Trophoblast cell (in vitro differentiated cells and primary cell): ENCODE measurements around the gene IDH3G.

Source experiments
- DNase-seq, 2 donors: peaks; one replicate each; pipeline ENCODE4 v3.0.0-alpha.2; 2016
- H2AFZ ChIP-seq: 2 replicates; pipeline ENCODE4 v1.6.1; 2013; ENCODE audit warnings: low read length, moderate library complexity, mild to moderate bottlenecking; ENCODE audit not compliant: insufficient read depth, poor library complexity
- H2AK5ac ChIP-seq: 2 replicates; pipeline ENCODE4 v1.6.1; 2013; ENCODE audit warnings: mild to moderate bottlenecking, low read length
- H2BK120ac ChIP-seq: 2 replicates; pipeline ENCODE4 v1.6.1; 2013; ENCODE audit warnings: low read length, mild to moderate bottlenecking, moderate library complexity; ENCODE audit not compliant: insufficient read depth, poor library complexity
- H2BK12ac ChIP-seq: 2 replicates; pipeline ENCODE4 v1.6.1; 2013; ENCODE audit warnings: mild to moderate bottlenecking, low read length, moderate library complexity
- H2BK5ac ChIP-seq: 2 replicates; pipeline ENCODE4 v1.6.1; 2013; ENCODE audit warnings: low read length, low read depth, moderate library complexity, mild to moderate bottlenecking; ENCODE audit not compliant: poor library complexity
- H3K14ac ChIP-seq: 2 replicates; pipeline ENCODE4 v1.6.1; 2013; ENCODE audit warnings: mild to moderate bottlenecking, low read length
- H3K18ac ChIP-seq: 2 replicates; pipeline ENCODE4 v1.6.1; 2013; ENCODE audit warnings: mild to moderate bottlenecking, low read length
- H3K23ac ChIP-seq: 2 replicates; pipeline ENCODE4 v1.6.1; 2013; ENCODE audit warnings: low read length
- H3K27ac ChIP-seq: 2 replicates; pipeline ENCODE4 v1.5.1; 2013; ENCODE audit warnings: low read depth, mild to moderate bottlenecking, inconsistent platforms, low read length, moderate library complexity
- H3K27me3 ChIP-seq: 2 replicates; pipeline ENCODE4 v1.6.1; 2013; ENCODE audit warnings: inconsistent platforms, mild to moderate bottlenecking, low read length, moderate library complexity; ENCODE audit not compliant: insufficient read depth
- H3K36me3 ChIP-seq, 2 experiments: 1 replicate in 1 of 2; 2 replicates in 1 of 2; pipeline ENCODE4 v1.6.1; 2013; ENCODE audit warnings: low read length in 2 of 2, mild to moderate bottlenecking in 2 of 2, moderate library complexity in 1 of 2; ENCODE audit not compliant: insufficient read depth in 2 of 2, control insufficient read depth in 1 of 2
- H3K4ac ChIP-seq: 2 replicates; pipeline ENCODE4 v1.6.1; 2013; ENCODE audit warnings: low read depth, mild to moderate bottlenecking, low read length, moderate library complexity
- H3K4me1 ChIP-seq, 2 experiments: 1 replicate in 1 of 2; 2 replicates in 1 of 2; pipeline ENCODE4 v1.6.1; 2013; ENCODE audit warnings: low read length in 2 of 2, mild to moderate bottlenecking in 2 of 2, moderate library complexity in 1 of 2; ENCODE audit not compliant: insufficient read depth in 2 of 2, control insufficient read depth in 1 of 2
- H3K4me2 ChIP-seq: 2 replicates; pipeline ENCODE4 v1.6.1; 2013; ENCODE audit warnings: inconsistent platforms, mild to moderate bottlenecking, low read length, moderate library complexity
- H3K4me3 ChIP-seq: 2 replicates; pipeline ENCODE4 v1.5.1; 2013; ENCODE audit warnings: mild to moderate bottlenecking, low read depth, low read length, inconsistent platforms
- H3K79me1 ChIP-seq: one replicate; pipeline ENCODE4 v1.6.1; 2013; ENCODE audit warnings: low read length
- H3K79me2 ChIP-seq: 2 replicates; pipeline ENCODE4 v1.6.1; 2013; ENCODE audit warnings: low read length, mild to moderate bottlenecking; ENCODE audit not compliant: control insufficient read depth, insufficient read depth, poor library complexity
- H3K9ac ChIP-seq: 2 replicates; pipeline ENCODE4 v1.6.1; 2013; ENCODE audit warnings: mild to moderate bottlenecking, low read length
- H3K9me3 ChIP-seq: 2 replicates; pipeline ENCODE4 v1.6.1; 2013; ENCODE audit warnings: low read depth, mild to moderate bottlenecking, control low read depth, inconsistent platforms, low read length; ENCODE audit not compliant: insufficient read depth
- H4K12ac ChIP-seq: 2 replicates; pipeline ENCODE4 v1.6.1; 2013; ENCODE audit warnings: low read depth, mild to moderate bottlenecking, low read length, moderate library complexity
- H4K8ac ChIP-seq: 2 replicates; pipeline ENCODE4 v1.6.1; 2013; ENCODE audit warnings: low read depth, mild to moderate bottlenecking, low read length, moderate library complexity
- H4K91ac ChIP-seq: one replicate; pipeline ENCODE4 v1.6.1; 2013; ENCODE audit warnings: low read depth, mild to moderate bottlenecking, low read length, moderate library complexity
- WGBS: extraction: QIAGEN DNeasy Blood & Tissue Kit; methylation state at CpG from one replicate; pipeline ENCODE4 v1.1.7; 2013; ENCODE audit warnings: missing lambda C conversion rate; ENCODE audit not compliant: insufficient read length, insufficient coverage; ENCODE audit errors: extremely low coverage; 5-methylcytosine and 5-hydroxymethylcytosine counted together

IDH3G gene

GRCh38 chrX:153828308-153828707 lies 34.1 kb upstream of the IDH3G start:
- Histone ChIP-seq H3K4me1 (peaks cover 5 to 12% of the 10 kb centered on the region in 2 experiments), H3K79me1 (no peaks in the 10 kb centered on the region), H4K91ac (no peak overlapping the region), H3K27ac (no peak overlapping the region), H3K79me2 (no peaks in the 10 kb centered on the region), H3K18ac (no peak overlapping the region), H2AFZ (no peak overlapping the region), H3K9me3 (no peaks in the 10 kb centered on the region), H4K8ac (no peak overlapping the region), H3K9ac (no peak overlapping the region), H2BK12ac (no peak overlapping the region), H3K27me3 (peaks cover 21% of the 10 kb centered on the region), H4K12ac (peak overlapping the region; percentile 43), H3K4me3 (no peak overlapping the region), H2BK5ac (no peak overlapping the region), H2BK120ac (no peak overlapping the region), H3K23ac (no peak overlapping the region), H3K14ac (no peak overlapping the region), H2AK5ac (no peak overlapping the region), H3K36me3 (no peaks in the 10 kb centered on the region), H3K4me2 (peak overlapping the region; percentile 41), H3K4ac (no peak overlapping the region)
- DNase-seq: no peak
- no CpG with 5 or more reads among the region's 17 CpGs for WGBS

DNA sequence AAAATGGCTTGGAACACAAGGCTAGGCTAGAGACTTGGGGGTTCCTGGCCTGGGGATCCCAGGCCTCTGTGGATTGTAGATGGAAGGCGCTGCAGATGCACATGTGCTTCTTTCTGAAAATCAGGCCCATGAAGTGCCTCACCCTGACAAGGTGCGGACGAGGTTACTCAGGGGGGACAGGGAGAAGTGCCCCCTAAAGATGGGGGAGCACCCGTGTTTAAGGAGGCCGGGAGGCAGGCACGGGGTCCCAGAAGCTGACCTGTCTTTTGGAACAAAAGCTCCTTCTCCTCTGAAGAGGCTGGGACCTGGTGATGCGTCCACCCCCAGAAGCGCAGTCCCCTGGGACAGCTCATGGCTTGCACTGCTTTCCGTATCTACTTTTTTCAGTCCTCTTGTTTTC lies 33.7 kb upstream of the IDH3G start:
- Histone ChIP-seq H2AFZ (no peak overlapping the region), H3K4me1 (peaks cover 5 to 12% of the 10 kb centered on the region in 2 experiments), H3K27me3 (peaks cover 21% of the 10 kb centered on the region), H3K9ac (no peak overlapping the region), H4K12ac (no peak overlapping the region), H3K18ac (no peak overlapping the region), H3K79me2 (no peaks in the 10 kb centered on the region), H3K4me3 (no peak overlapping the region), H4K8ac (no peak overlapping the region), H3K4ac (no peak overlapping the region), H2BK120ac (no peak overlapping the region), H3K23ac (no peak overlapping the region), H3K4me2 (no peak overlapping the region), H2BK12ac (no peak overlapping the region), H3K36me3 (no peaks in the 10 kb centered on the region), H3K79me1 (no peaks in the 10 kb centered on the region), H2AK5ac (no peak overlapping the region), H3K27ac (no peak overlapping the region), H3K14ac (no peak overlapping the region), H4K91ac (no peak overlapping the region), H3K9me3 (no peaks in the 10 kb centered on the region), H2BK5ac (no peak overlapping the region)
- DNase-seq: no peak
- WGBS: no CpG with 5 or more reads among the region's 9 CpGs

DNA sequence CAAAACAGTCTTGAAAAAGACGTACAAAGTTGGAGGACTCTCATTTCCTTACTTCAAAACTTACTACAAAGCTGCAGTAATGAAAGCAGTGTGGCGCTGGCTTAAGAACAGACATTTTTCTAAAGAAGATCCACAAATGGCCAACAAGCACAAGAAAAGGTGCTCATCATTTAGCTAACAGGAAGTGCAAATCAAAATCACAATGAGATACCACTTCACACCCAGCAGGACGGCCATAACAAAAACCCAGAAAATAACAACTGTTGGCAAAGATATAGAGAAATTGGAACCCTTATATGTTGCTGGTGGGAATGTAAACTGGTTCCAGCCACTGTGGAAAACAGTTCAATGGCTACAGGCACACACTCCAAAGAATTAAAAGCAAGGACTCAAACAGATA lies 32.8 kb upstream of the IDH3G start:
- Histone ChIP-seq H3K14ac (no peak overlapping the region), H3K9me3 (no peaks in the 10 kb centered on the region), H2BK5ac (no peak overlapping the region), H2BK12ac (no peak overlapping the region), H4K8ac (no peak overlapping the region), H2AK5ac (no peak overlapping the region), H3K4me3 (no peak overlapping the region), H3K9ac (no peak overlapping the region), H3K27ac (no peak overlapping the region), H3K79me1 (no peaks in the 10 kb centered on the region), H3K18ac (no peak overlapping the region), H3K4me2 (no peak overlapping the region), H3K79me2 (no peaks in the 10 kb centered on the region), H3K27me3 (peaks cover 21% of the 10 kb centered on the region), H3K4me1 (peaks cover 5 to 12% of the 10 kb centered on the region in 2 experiments), H2AFZ (no peak overlapping the region), H4K91ac (no peak overlapping the region), H3K36me3 (no peaks in the 10 kb centered on the region), H3K23ac (no peak overlapping the region), H3K4ac (no peak overlapping the region), H2BK120ac (no peak overlapping the region), H4K12ac (no peak overlapping the region)
- no peak for DNase-seq
- no CpG with 5 or more reads among the region's 3 CpGs for WGBS

DNA sequence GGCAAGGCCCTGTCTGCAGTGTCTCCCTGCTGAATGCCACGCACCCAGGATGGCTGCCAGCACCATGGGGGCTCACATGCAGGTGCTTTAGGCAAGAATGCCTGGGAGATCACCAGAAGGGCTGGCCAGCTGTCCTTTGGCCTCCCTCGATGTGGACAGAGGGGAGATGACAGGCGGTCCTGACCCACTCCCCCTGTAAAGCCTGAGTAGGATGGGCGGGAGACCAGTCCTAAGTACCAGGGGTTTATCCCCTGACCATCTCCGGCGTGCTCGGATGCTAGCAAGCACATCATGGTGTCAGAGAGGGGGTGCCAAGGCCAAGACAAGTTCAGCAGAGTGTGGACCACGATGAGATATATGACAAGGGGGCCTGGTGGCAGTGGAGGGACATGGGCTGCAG lies 30.9 kb upstream of the IDH3G start:
- H3K79me2 ChIP-seq: no peaks in the 10 kb centered on the region
- no peak overlapping the region for H4K12ac ChIP-seq
- no peak overlapping the region for H2BK5ac ChIP-seq

More for the DNA sequence above, 30.9 kb upstream of the IDH3G start:
- H2AFZ ChIP-seq: no peak overlapping the region
- no peak for DNase-seq
- H3K14ac ChIP-seq: no peak overlapping the region
- no peak overlapping the region for H3K4ac ChIP-seq
- no CpG with 5 or more reads among the region's 8 CpGs for WGBS
- peaks cover 9% of the 10 kb centered on the region for H3K27me3 ChIP-seq
- H2BK12ac ChIP-seq: no peak overlapping the region
- H3K4me1 ChIP-seq: peaks cover 5 to 12% of the 10 kb centered on the region in 2 experiments
- no peak overlapping the region for H2AK5ac ChIP-seq
- no peak overlapping the region for H3K18ac ChIP-seq
- H3K9me3 ChIP-seq: no peaks in the 10 kb centered on the region
- H2BK120ac ChIP-seq: no peak overlapping the region
- H4K8ac ChIP-seq: no peak overlapping the region
- no peak overlapping the region for H3K9ac ChIP-seq
- no peak overlapping the region for H3K27ac ChIP-seq
- H3K23ac ChIP-seq: no peak overlapping the region
- H3K4me2 ChIP-seq: no peak overlapping the region
- no peaks in the 10 kb centered on the region for H3K79me1 ChIP-seq
- H3K4me3 ChIP-seq: no peak overlapping the region
- H3K36me3 ChIP-seq: no peaks in the 10 kb centered on the region
- no peak overlapping the region for H4K91ac ChIP-seq
